Activated CD8-positive, alpha-beta memory T cell treated with anti-CD3 and anti-CD28 coated beads, Interleukin-2, amount 10 ng/mL, durations not matched to agents 7 days and 5 days (primary cell): ENCODE results near the gene UBE2G1. TPM values are rescaled to one million over a fixed set of nuclear protein-coding genes. Genes with fewer than 3 reads are reported as not detected.
A peak's percentile ranks its signal among the peaks of the same experiment; 100 is the strongest.

Experiments used
- ATAC-seq: fragments of 150-1000 bp; cut with Tn5 transposase; one replicate; pipeline ENCODE4 v1.10.0; 2021; ENCODE audit warnings: moderate library complexity
- CTCF ChIA-PET: fragments of 350-600 bp; sonication (Branson Sonifier 250); formaldehyde crosslinking; loops from one replicate; lab custom pipeline; 2021; ENCODE audit warnings: antibody characterized with exemption; lab: Charles Lee
- DNase-seq: peaks from one replicate; pipeline ENCODE4 v3.0.0-alpha.2; 2020
- H3K27ac Mint-ChIP-seq: one replicate; pipeline ENCODE4 v1.8.0; 2021; ENCODE audit warnings: mild to moderate bottlenecking, mixed read lengths
- H3K27me3 Mint-ChIP-seq: one replicate; pipeline ENCODE4 v1.8.0; 2021; ENCODE audit warnings: mixed read lengths
- H3K36me3 Mint-ChIP-seq: one replicate; pipeline ENCODE4 v1.8.0; 2021; ENCODE audit warnings: mild to moderate bottlenecking, mixed read lengths
- H3K4me1 Mint-ChIP-seq: one replicate; pipeline ENCODE4 v1.8.0; 2021; ENCODE audit warnings: mixed read lengths
- H3K4me3 Mint-ChIP-seq: one replicate; pipeline ENCODE4 v1.8.0; 2021; ENCODE audit warnings: mild to moderate bottlenecking, moderate library complexity, mixed read lengths
- H3K9me3 Mint-ChIP-seq: one replicate; pipeline ENCODE4 v1.8.0; 2022; ENCODE audit warnings: low read depth, mixed read lengths
- total RNA-seq, 2 experiments: library from RNA; stranded (reverse); gene quantifications; one replicate each; pipeline ENCODE4 v1.2.3, GENCODE V29; 2021

Gene UBE2G1, protein sequence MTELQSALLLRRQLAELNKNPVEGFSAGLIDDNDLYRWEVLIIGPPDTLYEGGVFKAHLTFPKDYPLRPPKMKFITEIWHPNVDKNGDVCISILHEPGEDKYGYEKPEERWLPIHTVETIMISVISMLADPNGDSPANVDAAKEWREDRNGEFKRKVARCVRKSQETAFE
- total RNA-seq = 10 to 100 TPM; 77.1 to 83.0 TPM

DNA sequence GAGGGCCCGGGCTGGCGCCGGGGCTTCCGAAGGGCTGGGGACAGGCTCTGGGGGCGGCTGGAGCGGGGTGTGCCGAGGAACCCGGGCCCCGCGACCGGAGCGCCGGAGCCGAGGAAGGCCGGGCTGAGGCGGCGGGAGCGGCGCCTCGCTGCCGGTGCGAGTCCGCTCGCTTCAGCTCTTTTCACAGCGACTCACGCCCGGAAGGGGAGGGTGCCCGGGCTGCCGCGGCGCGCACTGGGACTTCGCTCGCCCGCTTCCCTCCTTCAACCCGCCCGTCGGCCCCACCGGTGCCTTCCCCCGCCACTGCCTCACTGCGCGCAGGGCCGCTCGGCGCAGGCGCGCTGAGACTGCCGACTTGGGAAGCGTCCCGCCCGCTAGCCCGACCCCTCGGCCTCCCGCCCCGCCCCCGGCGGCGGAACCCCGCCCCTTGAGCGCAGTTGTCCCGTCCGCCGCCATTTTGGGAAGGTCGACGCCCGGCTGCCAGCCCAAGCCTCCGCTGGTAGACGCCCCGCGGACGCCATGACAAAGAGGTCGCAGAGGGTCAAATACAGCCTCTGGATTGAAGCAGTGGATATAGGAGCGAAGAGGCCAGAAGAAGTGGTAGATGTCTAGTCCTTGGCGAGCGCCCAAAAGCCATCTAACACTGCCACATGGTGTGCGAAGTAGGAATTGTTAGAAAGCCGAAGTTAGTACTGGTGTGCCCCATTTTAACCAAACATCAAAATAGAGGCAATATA is at the start of gene UBE2G1:
Gene UBE2G1 (minus strand): TSS at position 349 of the 737 bp plus-strand sequence. CDS start 359 bp downstream, outside the sequence.
- H3K36me3 Mint-ChIP-seq = peaks cover 15% of the 10 kb centered on the region
- peak; percentile 99 for DNase-seq
- H3K4me1 Mint-ChIP-seq = peaks cover 37% of the 10 kb centered on the region
- ATAC-seq = peak; percentile 91
- H3K27ac Mint-ChIP-seq = peak within 1 kb of the TSS; percentile 85
- CTCF ChIA-PET = interaction anchor here (0.6 to 2.4 kb wide), 6 partner anchors 9 to 200 kb away, joined by 3 to 8 read pairs (median 4); no protein-coding TSS in a partner anchor
- H3K27me3 Mint-ChIP-seq = no peaks in the 10 kb centered on the region
- H3K9me3 Mint-ChIP-seq = no peaks in the 10 kb centered on the region
- peak within 1 kb of the TSS; percentile 65 for H3K4me3 Mint-ChIP-seq

DNA sequence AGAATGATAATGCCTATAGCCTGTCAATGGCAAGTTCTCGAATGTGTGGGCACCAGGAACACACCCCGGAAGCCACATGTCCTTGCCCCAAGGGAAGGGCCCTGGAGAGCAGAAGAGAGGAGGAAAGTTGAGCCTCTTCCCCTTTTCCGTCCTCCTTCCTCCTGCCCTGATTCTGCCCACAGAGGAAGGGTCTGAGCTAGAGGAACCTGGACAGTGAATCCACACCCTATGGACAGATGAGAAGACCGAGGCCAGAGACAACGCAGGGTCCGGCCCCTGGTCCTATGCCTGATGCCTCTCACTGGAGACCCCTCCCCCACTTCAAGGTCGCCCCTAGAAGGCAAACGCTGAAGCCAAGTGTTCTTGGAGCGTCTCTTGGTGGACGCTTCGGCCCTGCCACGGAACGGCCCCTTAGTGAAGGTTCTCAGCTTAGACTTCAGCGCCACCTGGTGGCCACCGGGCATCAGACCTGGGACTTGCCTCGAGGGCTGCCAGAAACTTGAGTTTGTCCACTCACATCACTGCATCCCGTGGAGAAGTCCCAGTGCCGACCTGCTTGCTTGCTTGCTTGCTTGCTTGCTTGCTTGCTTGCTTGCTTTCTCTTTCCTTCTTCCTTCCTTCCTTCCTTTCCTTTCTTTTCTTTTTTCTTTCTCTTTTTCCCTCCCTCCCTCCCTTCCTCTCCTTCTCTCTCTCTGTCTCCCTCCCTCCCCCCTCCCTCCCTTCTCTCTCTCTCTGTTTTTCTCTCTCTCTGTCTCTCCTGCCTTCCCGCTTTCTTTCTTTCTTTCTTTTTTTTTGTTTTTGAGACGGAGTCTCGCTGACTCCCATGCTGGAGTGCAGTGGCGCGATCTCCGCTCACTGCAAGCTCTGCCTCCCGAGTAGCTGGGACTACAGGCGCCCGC is 46.7 kb upstream of the UBE2G1 start:
- no peaks in the 10 kb centered on the region for H3K9me3 Mint-ChIP-seq
- ATAC-seq (peak; percentile 100), DNase-seq (peak; percentile 94)
- H3K4me3 Mint-ChIP-seq = peak overlapping the region; percentile 59
- H3K27ac Mint-ChIP-seq = peak overlapping the region; percentile 74
- H3K27me3 Mint-ChIP-seq = no peaks in the 10 kb centered on the region
- CTCF ChIA-PET = interaction anchor here (0.5 to 7.6 kb wide), 23 partner anchors 10 to 237 kb away, joined by 3 to 57 read pairs (median 3); partner anchors contain the start of genes SPNS3 and UBE2G1
- peaks cover 6% of the 10 kb centered on the region for H3K4me1 Mint-ChIP-seq
- no peaks in the 10 kb centered on the region for H3K36me3 Mint-ChIP-seq

GRCh38 chr17:4411201-4411600 is 44.7 kb upstream of the UBE2G1 start:
- Mint-ChIP-seq H3K27me3 (no peaks in the 10 kb centered on the region), H3K27ac (no peak overlapping the region), H3K4me3 (no peak overlapping the region), H3K36me3 (no peaks in the 10 kb centered on the region), H3K9me3 (no peaks in the 10 kb centered on the region), H3K4me1 (peaks cover 6% of the 10 kb centered on the region)
- ATAC-seq = no peak
- no peak for DNase-seq
- CTCF ChIA-PET = interaction anchor here (0.8 to 7.6 kb wide), 4 partner anchors 9 to 211 kb away, joined by 4 to 57 read pairs (median 8); no protein-coding TSS in a partner anchor

GRCh38 chr17:4409659-4410058 is 43.2 kb upstream of the UBE2G1 start:
- CTCF ChIA-PET = interaction anchor here (1.8 kb wide), 1 partner anchor 210 kb away, joined by 11 read pairs; no protein-coding TSS in a partner anchor
- no peaks in the 10 kb centered on the region for H3K9me3 Mint-ChIP-seq
- H3K4me1 Mint-ChIP-seq = peaks cover 6% of the 10 kb centered on the region
- peaks cover 2% of the 10 kb centered on the region for H3K27me3 Mint-ChIP-seq
- DNase-seq (no peak), ATAC-seq (no peak)
- H3K27ac Mint-ChIP-seq = no peak overlapping the region
- no peaks in the 10 kb centered on the region for H3K36me3 Mint-ChIP-seq
- H3K4me3 Mint-ChIP-seq = no peak overlapping the region

GRCh38 chr17:4407851-4408250 is 41.4 kb upstream of the UBE2G1 start:
- ATAC-seq = no peak
- Mint-ChIP-seq H3K36me3 (no peaks in the 10 kb centered on the region), H3K9me3 (no peaks in the 10 kb centered on the region), H3K4me1 (peaks cover 2% of the 10 kb centered on the region), H3K27ac (no peak overlapping the region), H3K27me3 (peaks cover 2% of the 10 kb centered on the region), H3K4me3 (no peak overlapping the region)
- CTCF ChIA-PET = interaction anchor here (1.0 to 1.8 kb wide), 5 partner anchors 12 to 208 kb away, joined by 3 to 7 read pairs (median 4); no protein-coding TSS in a partner anchor
- DNase-seq = no peak

- no peaks in the 10 kb centered on the region for H3K9me3 Mint-ChIP-seq
- CTCF ChIA-PET = interaction anchor here (0.8 to 1.8 kb wide), 4 partner anchors 11 to 207 kb away, joined by 3 to 4 read pairs (median 4); no protein-coding TSS in a partner anchor
- DNase-seq = no peak
- no peak overlapping the region for H3K4me3 Mint-ChIP-seq
- ATAC-seq = no peak
- peaks cover 2% of the 10 kb centered on the region for H3K27me3 Mint-ChIP-seq
- H3K4me1 Mint-ChIP-seq = no peaks in the 10 kb centered on the region
- H3K27ac Mint-ChIP-seq = no peak overlapping the region
- H3K36me3 Mint-ChIP-seq = no peaks in the 10 kb centered on the region
These were observed 40.7 kb upstream of the UBE2G1 start for GRCh38 chr17:4407216-4407615.

GRCh38 chr17:4406386-4406785 is 39.9 kb upstream of the UBE2G1 start:
- H3K36me3 Mint-ChIP-seq = no peaks in the 10 kb centered on the region
- no peak overlapping the region for H3K27ac Mint-ChIP-seq
- peaks cover 2% of the 10 kb centered on the region for H3K27me3 Mint-ChIP-seq
- H3K4me3 Mint-ChIP-seq = no peak overlapping the region
- H3K4me1 Mint-ChIP-seq = no peaks in the 10 kb centered on the region
- ATAC-seq (no peak), DNase-seq (no peak)
- H3K9me3 Mint-ChIP-seq = no peaks in the 10 kb centered on the region
- CTCF ChIA-PET = interaction anchor here (0.8 to 1.4 kb wide), 5 partner anchors 12 to 206 kb away, joined by 3 read pairs; no protein-coding TSS in a partner anchor

DNA sequence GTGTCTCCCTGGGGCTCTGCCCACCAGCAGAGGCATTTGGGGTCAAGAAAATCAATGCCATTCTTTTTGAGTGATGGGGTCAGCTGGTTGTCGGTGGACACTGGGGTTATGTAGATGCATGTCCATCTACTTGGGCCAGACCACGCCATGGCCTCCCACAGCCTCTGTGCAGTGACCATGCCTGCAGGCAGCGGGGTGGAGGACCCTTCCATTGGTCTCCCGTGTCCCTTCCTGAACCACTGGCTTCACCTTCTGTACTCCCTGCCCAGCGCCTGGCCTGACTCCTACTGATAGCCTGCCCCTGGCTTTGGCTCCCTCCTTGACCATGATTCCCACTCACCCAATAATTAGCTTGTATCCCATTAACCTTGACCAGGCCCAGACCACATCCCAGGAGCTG is 39.2 kb upstream of the UBE2G1 start:
- ATAC-seq (no peak), DNase-seq (no peak)
- peaks cover 2% of the 10 kb centered on the region for H3K27me3 Mint-ChIP-seq
- H3K27ac Mint-ChIP-seq = no peak overlapping the region
- CTCF ChIA-PET = interaction anchor here (0.5 to 1.4 kb wide), 5 partner anchors 11 to 263 kb away, joined by 3 read pairs; no protein-coding TSS in a partner anchor
- no peak overlapping the region for H3K4me3 Mint-ChIP-seq
- no peaks in the 10 kb centered on the region for H3K4me1 Mint-ChIP-seq
- no peaks in the 10 kb centered on the region for H3K9me3 Mint-ChIP-seq
- H3K36me3 Mint-ChIP-seq = no peaks in the 10 kb centered on the region

DNA sequence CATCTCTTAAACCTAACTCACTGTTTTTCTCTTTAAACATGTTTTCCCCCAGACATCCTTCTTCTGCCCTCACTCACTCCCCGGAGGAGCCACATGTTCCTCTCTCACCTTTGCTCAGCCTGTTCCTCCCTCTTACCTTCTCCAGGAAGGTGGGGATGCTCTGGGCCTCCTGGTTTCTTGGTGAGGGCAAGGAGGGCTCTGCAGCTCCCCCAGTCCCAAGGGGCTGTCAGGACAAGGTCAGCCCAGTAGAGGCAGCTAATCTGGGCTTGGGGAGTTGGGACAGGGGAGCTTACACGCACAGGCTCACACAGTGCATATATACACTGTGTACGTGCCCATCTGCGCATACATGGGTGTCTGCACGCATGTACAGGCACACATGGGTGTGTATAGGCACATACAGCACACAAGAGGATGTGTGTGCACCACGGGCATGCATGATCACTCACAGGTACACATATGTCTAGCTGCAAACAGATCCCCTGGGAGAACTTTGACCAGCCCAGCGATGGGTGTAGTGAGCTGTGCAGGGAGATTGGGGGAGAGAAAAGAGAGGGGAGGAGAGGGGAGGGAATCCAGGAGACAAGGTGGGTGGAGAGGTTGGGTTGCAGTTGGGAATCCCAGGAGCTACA is 38.7 kb upstream of the UBE2G1 start:
- no peak overlapping the region for H3K27ac Mint-ChIP-seq
- DNase-seq (no peak), ATAC-seq (peak; percentile 12)
- no peaks in the 10 kb centered on the region for H3K4me1 Mint-ChIP-seq
- H3K27me3 Mint-ChIP-seq = peaks cover 2% of the 10 kb centered on the region
- H3K9me3 Mint-ChIP-seq = no peaks in the 10 kb centered on the region
- H3K4me3 Mint-ChIP-seq = no peak overlapping the region
- no peaks in the 10 kb centered on the region for H3K36me3 Mint-ChIP-seq
- CTCF ChIA-PET = interaction anchor here (0.5 to 1.4 kb wide), 5 partner anchors 10 to 263 kb away, joined by 3 read pairs; no protein-coding TSS in a partner anchor

- no peak for ATAC-seq
- Mint-ChIP-seq H3K27ac (no peak overlapping the region), H3K27me3 (no peaks in the 10 kb centered on the region), H3K4me1 (peaks cover 31% of the 10 kb centered on the region), H3K4me3 (no peak overlapping the region), H3K9me3 (no peaks in the 10 kb centered on the region), H3K36me3 (no peaks in the 10 kb centered on the region)
- CTCF ChIA-PET = no interaction called here
- no peak for DNase-seq
These were observed 31.4 kb upstream of the UBE2G1 start for GRCh38 chr17:4397840-4398239.

DNA sequence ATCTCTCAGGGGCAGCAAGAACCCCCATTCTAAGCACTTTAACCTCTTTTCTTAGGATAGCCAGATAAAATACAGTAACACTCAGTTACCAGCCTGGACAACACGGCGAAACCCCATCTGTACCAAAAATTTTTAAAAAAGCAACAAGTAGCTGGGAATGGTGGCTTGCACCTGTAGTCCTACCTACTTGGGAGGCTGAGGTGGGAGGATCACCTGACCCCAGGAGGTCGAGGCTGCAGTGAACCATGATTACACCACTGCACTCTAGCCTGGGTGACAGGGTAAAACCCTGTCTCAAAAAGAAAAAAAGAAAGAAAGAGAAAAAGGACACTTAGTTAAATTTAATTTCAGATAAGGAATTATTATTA is 28.6 kb upstream of the UBE2G1 start:
- ATAC-seq (no peak), DNase-seq (no peak)
- Mint-ChIP-seq H3K27me3 (no peaks in the 10 kb centered on the region), H3K4me1 (peaks cover 38% of the 10 kb centered on the region), H3K36me3 (no peaks in the 10 kb centered on the region), H3K9me3 (no peaks in the 10 kb centered on the region), H3K4me3 (no peak overlapping the region), H3K27ac (peak overlapping the region; percentile 43)
- CTCF ChIA-PET = interaction anchor here (1.4 to 1.5 kb wide), 2 partner anchors 11 to 20 kb away, joined by 3 to 6 read pairs; no protein-coding TSS in a partner anchor
